WTC11 (cell line): ENCODE data around the gene CRTC3.

Source experiments
- JUN ChIP-seq: sonication (generic); formaldehyde crosslinking; IDR thresholded peaks from 2 replicates; pipeline ENCODE4 v1.8.0; 2023; ENCODE audit warnings: mild to moderate bottlenecking, missing genetic modification reagents
- RELA ChIP-seq: sonication (generic); formaldehyde crosslinking; IDR thresholded peaks from 2 replicates; pipeline ENCODE4 v1.8.1; 2022; ENCODE audit warnings: missing genetic modification reagents, mild to moderate bottlenecking, borderline replicate concordance
- SMAD4 ChIP-seq: sonication (generic); formaldehyde crosslinking; IDR thresholded peaks from 2 replicates; pipeline ENCODE4 v1.8.0; 2022; ENCODE audit warnings: mild to moderate bottlenecking, missing genetic modification reagents
- ZNF423 ChIP-seq: fragments of 250-450 bp; sonication (Bioruptor Pico); IDR thresholded peaks from 2 replicates; pipeline ENCODE4 v2.1.2; 2022; ENCODE audit warnings: mild to moderate bottlenecking, moderate library complexity

GRCh38 chr15:90489514-90489913 is 40.2 kb upstream of the CRTC3 start:
- no peak for TF ChIP-seq SMAD4 (CRISPR knock-in tag)
- TF ChIP-seq RELA (CRISPR knock-in tag), result no peak
- no peak for TF ChIP-seq JUN (CRISPR knock-in tag)
- no peak for TF ChIP-seq ZNF423 (CRISPR knock-in tag)
